ENCODE measurements around the gene P2RX6. TPM values are rescaled to one million over a fixed set of nuclear protein-coding genes. Genes with fewer than 3 reads are reported as not detected.

The P2RX6 gene
- total and polyA plus RNA-seq, 9 of the 15 experiments (the other 6 are each of a cell fraction or from before 2014, with no cell fraction given) = 0.01 to 3.9 (median 1.5) TPM; not detected in 1

GRCh38 chr22:21014202-21014725, 701 bp upstream of the P2RX6 start (continued):
- no peak for TF ChIP-seq NCOA2 (IDR thresholded peaks at IDR 0.05; ENCODE audit: partially characterized antibody in 2 of 2)
- TF ChIP-seq MAFG (tag; conservative IDR thresholded peaks at IDR 0.05) = no peak
- TF ChIP-seq MBD1 (CRISPR knock-in tag; IDR thresholded peaks at IDR 0.05) = no peak
- TF ChIP-seq ZBTB49 (CRISPR knock-in tag; IDR thresholded peaks at IDR 0.05; ENCODE audit: borderline replicate concordance) = no peak
- peak in 1 of 2 experiments; percentile 99; a peak in 2 of 4 replicates for TF ChIP-seq RCOR1 (IDR thresholded peaks at IDR 0.05; ENCODE audit: borderline replicate concordance in 1 of 2, low read depth in 2 of 2, low read length in 2 of 2)
- no peak for TF ChIP-seq ZNF253 (CRISPR knock-in tag; conservative IDR thresholded peaks at IDR 0.05)
- no peak for TF ChIP-seq MXD1 (CRISPR knock-in tag; IDR thresholded peaks at IDR 0.05; ENCODE audit: borderline replicate concordance, poor library complexity, severe bottlenecking)
- no peak for TF ChIP-seq RBM15 (IDR thresholded peaks at IDR 0.05; ENCODE audit: insufficient read depth, low read length)
- TF ChIP-seq ZNF79 (CRISPR knock-in tag; IDR thresholded peaks at IDR 0.05; ENCODE audit: low read depth) = no peak
- peak; percentile 63; the same call in 1 of the 2 replicates for TF ChIP-seq ZNF324 (CRISPR knock-in tag; IDR thresholded peaks at IDR 0.05)
- TF ChIP-seq CREB3L1 (IDR thresholded peaks at IDR 0.05; ENCODE audit: borderline replicate concordance, low read depth) = no peak
- no peak for TF ChIP-seq KLF1 (tag; IDR thresholded peaks at IDR 0.05)
- TF ChIP-seq SIN3A (IDR thresholded peaks at IDR 0.05; ENCODE audit: borderline replicate concordance in 2 of 2, control insufficient read depth in 1 of 2, low read depth in 2 of 2, low read length in 2 of 2) = no peak; a peak in 1 of 4 replicates
- peak; percentile 97 for TF ChIP-seq KDM2B (CRISPR knock-in tag; IDR thresholded peaks at IDR 0.05)
- TF ChIP-seq E2F3 (CRISPR knock-in tag; IDR thresholded peaks at IDR 0.05) = peak; percentile 85
- TF ChIP-seq SREBF1 (IDR thresholded peaks at IDR 0.05; ENCODE audit: borderline replicate concordance, low read depth, low read length) = peak; percentile 60
- TF ChIP-seq KLF13 (tag; IDR thresholded peaks at IDR 0.05; ENCODE audit: borderline replicate concordance, low read depth) = peak; percentile 95

Data from K562 (cell line).